Dermis blood vessel endothelial cell (primary cell): ENCODE data around the gene NRGN. TPM values are rescaled to one million over a fixed set of nuclear protein-coding genes. Genes with fewer than 3 reads are reported as not detected.

Source experiments
- DNase-seq: peaks from one replicate; pipeline ENCODE4 v3.0.0; 2010
- total RNA-seq: library from RNA; depleted of rRNA; stranded (reverse); fragments of >200 nt; gene quantifications from 2 replicates; pipeline ENCODE4 v1.2.3, GENCODE V29; 2014

The NRGN gene
- 0.51 and 1.3 TPM in 2 replicates for total RNA-seq

GRCh38 chr11:124739479-124740276 lies at the start of gene NRGN:
NRGN (plus strand) TSS chr11:124739942; CDS start chr11:124740085, 143 bp downstream.
- DNase-seq = peak; percentile 93

- no peak for DNase-seq
These were observed 46.6 kb upstream of the NRGN start for GRCh38 chr11:124693142-124693541.

- DNase-seq = no peak
These were observed 40.2 kb upstream of the NRGN start for GRCh38 chr11:124699547-124699946.

- no peak for DNase-seq
These were observed 39.7 kb upstream of the NRGN start for GRCh38 chr11:124700028-124700427.

- no peak for DNase-seq
These were observed 31.9 kb upstream of the NRGN start for GRCh38 chr11:124707829-124708228.

GRCh38 chr11:124712392-124712791 lies 27.4 kb upstream of the NRGN start:
- DNase-seq = no peak

- peak; percentile 57 for DNase-seq
These were observed 23.2 kb upstream of the NRGN start for GRCh38 chr11:124716591-124716990.

GRCh38 chr11:124717421-124717785 lies 22.3 kb upstream of the NRGN start:
- peak; percentile 74 for DNase-seq

- peak; percentile 47 for DNase-seq
These were observed 21.7 kb upstream of the NRGN start for GRCh38 chr11:124717786-124718651.

- DNase-seq = no peak
These were observed 20.9 kb upstream of the NRGN start for GRCh38 chr11:124718801-124719200.

GRCh38 chr11:124719534-124719933 lies 20.2 kb upstream of the NRGN start:
- no peak for DNase-seq

GRCh38 chr11:124722176-124722575 lies 17.6 kb upstream of the NRGN start:
- DNase-seq = no peak

- DNase-seq = no peak
These were observed 14.6 kb upstream of the NRGN start for GRCh38 chr11:124724979-124725718.

- DNase-seq = peak; percentile 83
These were observed 14.0 kb upstream of the NRGN start for GRCh38 chr11:124725719-124726105.

- DNase-seq = no peak
These were observed 12.3 kb upstream of the NRGN start for GRCh38 chr11:124727474-124727873.

GRCh38 chr11:124728134-124728533 lies 11.6 kb upstream of the NRGN start:
- DNase-seq = no peak

- DNase-seq = no peak
These were observed 10.2 kb upstream of the NRGN start for GRCh38 chr11:124729571-124729970.

- DNase-seq = no peak
These were observed 7.5 kb upstream of the NRGN start for GRCh38 chr11:124732230-124732629.

- DNase-seq = no peak
These were observed 3.0 kb upstream of the NRGN start for GRCh38 chr11:124736736-124737135.

GRCh38 chr11:124737638-124738305 lies 2.0 kb upstream of the NRGN start:
- no peak for DNase-seq

GRCh38 chr11:124738713-124739478 lies 846 bp upstream of the NRGN start:
- no peak for DNase-seq
